Choroid plexus epithelial cell (primary cell): Measurements from ENCODE around the gene ALG14.
A peak's percentile ranks its signal among the peaks of the same experiment; 100 is the strongest.

ENCODE experiments used
- DNase-seq: peaks from one replicate; pipeline ENCODE4 v3.0.0-alpha.2; 2010; ENCODE audit warnings: low read depth
- H3K4me3 ChIP-seq: 2 replicates; pipeline ENCODE4 v1.5.1; 2011; ENCODE audit warnings: low read depth, mild to moderate bottlenecking, control low read depth, low read length, moderate library complexity
- TF ChIP-seq, protein P1 (sequence below): conservative IDR thresholded peaks from 2 replicates; pipeline ENCODE4 v1.5.1; 2011; ENCODE audit warnings: low read depth, mild to moderate bottlenecking, control low read depth, inconsistent platforms, low read length, moderate library complexity

Gene ALG14

GRCh38 chr1:95116580-95117206, 43.9 kb upstream of the ALG14 start:
- H3K4me3 ChIP-seq: peak overlapping the region; percentile 57
- peak; percentile 39 for DNase-seq
- TF ChIP-seq, protein P1, sequence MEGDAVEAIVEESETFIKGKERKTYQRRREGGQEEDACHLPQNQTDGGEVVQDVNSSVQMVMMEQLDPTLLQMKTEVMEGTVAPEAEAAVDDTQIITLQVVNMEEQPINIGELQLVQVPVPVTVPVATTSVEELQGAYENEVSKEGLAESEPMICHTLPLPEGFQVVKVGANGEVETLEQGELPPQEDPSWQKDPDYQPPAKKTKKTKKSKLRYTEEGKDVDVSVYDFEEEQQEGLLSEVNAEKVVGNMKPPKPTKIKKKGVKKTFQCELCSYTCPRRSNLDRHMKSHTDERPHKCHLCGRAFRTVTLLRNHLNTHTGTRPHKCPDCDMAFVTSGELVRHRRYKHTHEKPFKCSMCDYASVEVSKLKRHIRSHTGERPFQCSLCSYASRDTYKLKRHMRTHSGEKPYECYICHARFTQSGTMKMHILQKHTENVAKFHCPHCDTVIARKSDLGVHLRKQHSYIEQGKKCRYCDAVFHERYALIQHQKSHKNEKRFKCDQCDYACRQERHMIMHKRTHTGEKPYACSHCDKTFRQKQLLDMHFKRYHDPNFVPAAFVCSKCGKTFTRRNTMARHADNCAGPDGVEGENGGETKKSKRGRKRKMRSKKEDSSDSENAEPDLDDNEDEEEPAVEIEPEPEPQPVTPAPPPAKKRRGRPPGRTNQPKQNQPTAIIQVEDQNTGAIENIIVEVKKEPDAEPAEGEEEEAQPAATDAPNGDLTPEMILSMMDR: peak; percentile 54

DNA sequence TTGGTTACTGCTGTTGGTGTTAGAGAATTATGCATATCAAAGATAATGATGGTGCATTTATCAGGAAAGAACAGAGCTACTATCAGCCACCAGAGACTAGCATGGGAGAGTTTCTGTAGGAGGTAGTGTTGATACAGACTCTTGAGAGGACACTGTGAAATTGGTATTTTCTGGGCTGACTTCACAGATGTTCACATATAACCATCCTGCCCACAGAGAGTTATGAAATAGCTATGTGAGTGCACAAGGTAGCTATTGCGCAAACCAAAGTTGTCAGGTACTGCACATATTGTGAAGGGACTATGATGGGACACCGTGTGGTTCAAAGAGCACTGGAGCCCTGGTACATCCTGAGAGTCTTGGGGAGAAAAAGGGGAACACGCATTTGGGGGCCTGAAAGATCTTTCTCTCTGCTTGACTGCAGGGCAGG, 43.0 kb upstream of the ALG14 start:
- TF ChIP-seq, protein P1: no peak
- no peak overlapping the region for H3K4me3 ChIP-seq

DNA sequence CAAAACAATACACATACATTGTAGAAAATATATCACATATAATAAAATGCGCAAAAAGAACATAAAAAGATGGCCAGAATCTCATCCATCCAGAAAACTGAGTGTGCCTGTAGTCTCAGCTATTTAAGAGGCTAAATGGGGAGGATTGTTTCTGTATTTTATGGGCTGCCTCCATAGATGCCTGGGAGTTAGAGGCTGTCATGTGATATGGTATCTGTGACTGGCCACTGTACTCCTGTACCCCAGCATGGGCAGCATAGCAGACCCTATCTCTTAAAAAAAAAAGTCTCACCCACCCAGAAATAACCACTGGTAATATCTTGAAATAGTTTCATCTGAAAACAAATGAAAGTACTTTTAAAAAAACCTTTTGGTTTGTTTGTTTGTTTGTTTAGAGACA, 40.9 kb upstream of the ALG14 start:
- no peak for DNase-seq
- TF ChIP-seq, protein P1: no peak

More for the DNA sequence above, 43.0 kb upstream of the ALG14 start:
- DNase-seq: no peak

GRCh38 chr1:95111014-95111413, 38.3 kb upstream of the ALG14 start:
- DNase-seq: no peak
- H3K4me3 ChIP-seq: no peak overlapping the region
- TF ChIP-seq, protein P1: no peak

More for the DNA sequence above, 40.9 kb upstream of the ALG14 start:
- no peak overlapping the region for H3K4me3 ChIP-seq

DNA sequence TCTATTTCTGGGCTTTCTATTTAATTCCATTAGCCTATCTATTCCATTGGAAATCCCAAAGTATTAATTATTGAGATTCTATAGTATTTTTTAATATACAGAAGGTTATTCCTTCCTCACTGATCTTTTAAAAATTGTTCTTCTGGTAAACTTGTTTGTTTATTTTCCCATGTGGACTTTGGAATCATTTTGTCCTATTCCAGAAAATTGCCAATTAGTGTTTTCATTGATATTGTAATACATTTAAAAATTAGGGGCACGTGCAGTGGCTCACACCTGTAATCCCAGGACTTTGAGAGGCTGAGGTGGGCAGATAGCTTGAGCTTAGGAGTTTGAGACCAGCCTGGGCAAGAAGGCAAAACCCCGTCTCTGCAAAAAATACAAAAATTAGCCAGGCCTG, 36.0 kb upstream of the ALG14 start:
- DNase-seq: no peak
- TF ChIP-seq, protein P1: no peak
- no peak overlapping the region for H3K4me3 ChIP-seq

- no peak overlapping the region for H3K4me3 ChIP-seq
- TF ChIP-seq, protein P1: no peak
- DNase-seq: peak; percentile 35
These were observed 25.4 kb upstream of the ALG14 start for GRCh38 chr1:95098196-95098595.

GRCh38 chr1:95097426-95097825, 24.7 kb upstream of the ALG14 start:
- TF ChIP-seq, protein P1: no peak
- DNase-seq: no peak
- no peak overlapping the region for H3K4me3 ChIP-seq
